Raji (cell line): Measurements from ENCODE around the gene TMEM127.

Experiments
- POLR2A ChIP-seq: IDR thresholded peaks from 2 replicates; pipeline ENCODE4 v1.6.1; 2011; ENCODE audit warnings: low read depth, low read length, control low read depth; ENCODE audit not compliant: insufficient read depth

The TMEM127 gene

DNA sequence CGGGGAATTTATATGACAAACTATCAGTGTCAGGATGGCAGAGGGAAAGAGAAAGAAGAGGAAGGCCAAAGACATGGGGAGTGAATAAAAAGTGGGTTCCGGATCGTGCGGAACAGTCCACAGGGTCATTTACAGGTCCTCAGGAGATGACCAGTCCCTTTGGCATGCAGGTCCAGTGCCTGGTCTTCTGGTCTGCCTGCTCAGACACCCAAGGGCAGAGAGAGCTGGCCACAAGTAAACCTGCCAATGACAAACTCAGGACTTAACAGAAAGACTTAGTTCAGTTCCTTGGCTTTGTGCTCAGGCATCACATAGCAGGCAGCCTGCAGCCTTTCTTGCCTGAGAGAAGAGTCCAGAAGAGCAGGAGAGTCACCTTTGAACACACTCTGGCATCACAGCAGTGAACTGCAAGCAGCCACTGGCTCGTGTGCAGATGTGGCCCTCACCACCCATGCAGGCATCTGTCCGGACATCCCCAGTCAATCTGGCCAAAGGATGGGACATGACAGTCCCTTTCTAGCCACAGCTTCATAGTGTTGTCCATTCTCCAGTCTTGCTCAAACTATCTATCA is 14.0 kb downstream of the TMEM127 start:
- no peak for TF ChIP-seq POLR2A

GRCh38 chr2:96250188-96250587 is 15.6 kb downstream of the TMEM127 start:
- no peak for TF ChIP-seq POLR2A

DNA sequence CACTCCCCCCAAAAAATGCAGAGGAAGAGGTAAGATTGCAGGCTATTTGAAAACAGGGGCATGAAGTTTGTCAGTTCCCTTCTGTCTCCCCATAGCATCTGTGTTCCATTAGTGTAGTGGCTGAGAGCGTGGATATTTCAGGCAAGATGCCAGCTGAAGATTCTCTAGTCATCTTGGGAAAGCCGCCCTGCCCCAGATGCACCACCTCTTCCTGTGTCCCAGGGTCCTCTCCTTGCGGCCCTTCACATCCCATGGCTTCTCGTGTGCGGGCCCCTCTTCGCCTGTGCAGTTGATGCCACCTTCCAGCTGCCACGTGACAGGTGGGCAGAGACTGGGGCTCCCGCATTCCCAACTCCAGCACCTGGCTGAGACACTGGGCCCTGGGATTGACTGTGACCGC is 16.1 kb downstream of the TMEM127 start:
- TF ChIP-seq POLR2A: no peak

- TF ChIP-seq POLR2A: no peak
These were observed 17.2 kb downstream of the TMEM127 start for GRCh38 chr2:96248624-96249023.

DNA sequence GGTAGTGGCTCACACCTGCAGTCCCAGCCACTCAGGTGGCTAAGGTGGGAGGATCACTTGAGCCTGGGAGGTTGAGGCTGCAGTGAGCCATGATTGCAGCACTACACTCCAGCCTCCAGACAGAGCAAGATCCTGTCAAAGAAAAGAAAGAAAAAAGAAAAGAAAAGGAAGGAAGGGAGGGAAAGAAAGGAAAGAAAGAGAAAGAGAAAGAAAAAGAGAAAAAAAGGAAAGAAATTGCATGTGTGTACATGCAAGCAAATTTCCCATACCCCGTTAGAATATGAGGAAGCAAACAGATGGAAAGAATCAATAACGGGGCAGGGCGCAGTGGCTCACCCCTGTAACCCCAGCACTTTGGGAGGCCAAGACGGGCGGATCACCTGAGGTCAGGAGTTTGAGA is 17.9 kb downstream of the TMEM127 start:
- no peak for TF ChIP-seq POLR2A

DNA sequence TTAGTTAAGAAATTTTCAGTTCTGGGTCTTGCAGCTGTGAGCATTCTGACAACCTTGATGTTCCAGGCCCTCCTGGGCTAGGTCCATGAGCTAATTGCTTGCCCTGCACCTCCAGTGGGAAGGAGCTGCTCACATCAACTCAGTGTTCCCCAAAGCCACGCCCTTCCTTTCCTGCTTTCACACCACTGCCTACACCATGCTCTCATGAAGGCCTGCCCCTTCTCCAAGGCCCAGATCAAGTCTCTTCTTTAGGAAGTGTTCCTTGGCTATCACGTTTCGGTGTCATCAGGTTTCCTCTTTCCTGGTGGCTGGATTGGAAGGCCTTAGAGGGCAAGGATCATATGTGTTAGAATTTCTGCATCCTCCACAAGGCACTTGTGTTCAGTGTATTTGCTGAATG is 18.8 kb downstream of the TMEM127 start:
- TF ChIP-seq POLR2A: no peak

GRCh38 chr2:96245609-96246390 is 20.0 kb downstream of the TMEM127 start:
- TF ChIP-seq POLR2A: no peak

DNA sequence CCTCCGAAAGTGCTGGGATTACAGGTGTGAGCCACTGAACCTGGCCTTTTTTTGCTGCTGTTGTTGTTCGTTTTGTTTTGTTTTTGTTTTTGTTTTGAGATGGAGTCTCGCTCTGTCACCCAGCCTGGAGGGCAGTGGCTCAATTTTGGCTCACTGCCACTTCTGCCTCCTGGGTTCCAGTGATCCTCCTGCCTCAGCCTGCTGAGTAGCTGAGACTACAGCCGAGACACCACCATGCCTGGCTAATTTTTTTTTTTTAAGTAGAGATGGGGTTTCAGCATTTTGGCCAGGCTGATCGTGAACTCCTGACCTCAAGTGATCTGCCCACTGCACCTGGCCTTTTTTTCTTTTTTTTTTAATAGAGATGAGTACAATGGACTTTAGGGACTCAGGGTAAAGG is 22.0 kb downstream of the TMEM127 start:
- TF ChIP-seq POLR2A: no peak

DNA sequence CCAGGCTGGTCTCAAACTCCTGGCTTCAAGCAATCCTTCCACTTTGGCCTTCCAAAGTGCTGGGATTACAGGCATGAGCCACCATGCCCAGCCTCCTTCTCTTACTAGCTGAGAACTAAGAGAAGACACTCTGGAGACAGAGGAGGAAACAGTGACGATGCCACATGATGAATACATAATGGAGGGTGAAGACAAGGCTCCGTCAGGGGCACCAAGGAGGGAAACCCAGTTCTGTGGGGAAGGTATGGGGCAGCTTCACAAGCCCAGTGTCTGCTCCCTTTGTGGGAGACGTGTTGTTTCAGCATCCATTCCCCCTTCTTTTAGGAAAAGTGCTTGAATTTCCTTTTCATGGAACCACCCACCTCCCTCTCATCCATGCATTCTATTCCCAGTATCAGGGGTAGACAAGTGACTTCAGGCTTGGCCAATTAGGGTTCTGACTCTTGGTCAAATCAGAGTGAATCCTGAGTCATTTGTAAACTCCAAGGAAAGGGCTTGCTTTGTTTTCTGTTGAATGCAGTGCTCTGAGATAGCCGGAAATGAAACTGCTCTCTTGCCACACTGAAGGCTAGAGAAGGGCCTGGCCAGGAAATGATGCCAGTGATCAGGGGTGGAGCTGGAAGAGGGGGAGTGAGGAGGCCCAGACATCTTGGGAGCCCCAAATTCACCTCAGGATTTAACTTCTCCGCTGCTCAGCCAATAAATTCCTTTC is 23.7 kb downstream of the TMEM127 start:
- TF ChIP-seq POLR2A: peak; percentile 54; the same call in 1 of the 2 replicates

- TF ChIP-seq POLR2A: no peak
These were observed 24.6 kb downstream of the TMEM127 start for GRCh38 chr2:96241227-96241626.

- no peak for TF ChIP-seq POLR2A
These were observed 25.3 kb downstream of the TMEM127 start for GRCh38 chr2:96240341-96241038.

- no peak for TF ChIP-seq POLR2A
These were observed 26.0 kb downstream of the TMEM127 start for GRCh38 chr2:96239745-96240264.

GRCh38 chr2:96239091-96239490 is 26.7 kb downstream of the TMEM127 start:
- no peak for TF ChIP-seq POLR2A

- no peak for TF ChIP-seq POLR2A
These were observed 27.5 kb downstream of the TMEM127 start for GRCh38 chr2:96238266-96238665.

DNA sequence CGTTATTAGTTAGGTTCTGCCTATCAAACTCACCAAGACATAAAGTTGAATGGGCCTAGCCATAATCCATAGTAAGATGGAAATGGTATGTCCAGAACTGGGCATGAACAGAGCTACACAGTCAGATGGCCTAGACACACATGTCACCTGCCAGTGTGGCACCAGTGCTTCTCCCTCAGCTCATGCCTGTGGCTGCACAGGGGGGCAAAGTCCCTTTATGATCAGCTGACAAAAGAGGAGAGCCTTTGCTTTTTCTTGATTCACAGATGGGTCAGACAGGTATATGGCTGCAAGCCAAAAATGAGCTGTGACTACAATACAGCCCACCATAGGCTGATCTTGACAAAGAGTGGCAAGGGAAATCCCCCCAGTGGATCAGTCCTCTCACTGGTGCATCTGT is 28.9 kb downstream of the TMEM127 start:
- no peak for TF ChIP-seq POLR2A
